Esophagus squamous epithelium (tissue), 5 donors: ENCODE data around the gene CLMP. TPM values are rescaled to one million over a fixed set of nuclear protein-coding genes. Genes with fewer than 3 reads are reported as not detected.

Source experiments
- DNase-seq: peaks from one replicate; lab custom pipeline; 2025; lab: John Stamatoyannopoulos, UW
- H3K27ac ChIP-seq, 4 donors: fragments of 200-600 bp; sonication (generic); one replicate each; pipeline ENCODE4 v1.5.1; 2016 to 2019; ENCODE audit warnings: mild to moderate bottlenecking in 1 of 4
- H3K27me3 ChIP-seq, 4 donors: fragments of 200-600 bp; sonication (generic); 1 replicate in 3 of 4; 2 replicates in 1 of 4; pipeline versions ENCODE4 v1.5.1 to v1.6.0; 2017 to 2021; ENCODE audit warnings: antibody characterized with exemption in 1 of 4
- H3K36me3 ChIP-seq, 3 donors: fragments of 200-600 bp; sonication (generic); one replicate each; pipeline ENCODE4 v1.5.1; 2016 to 2019
- H3K4me1 ChIP-seq, 3 donors: fragments of 200-600 bp; sonication (generic); one replicate each; pipeline ENCODE4 v1.5.1; 2017 to 2019
- H3K4me3 ChIP-seq, 4 donors: fragments of 200-600 bp; sonication (generic); 1 replicate in 3 of 4; 2 replicates in 1 of 4; pipeline ENCODE4 v1.5.1; 2016 to 2019; ENCODE audit warnings: mild to moderate bottlenecking in 2 of 4, moderate library complexity in 1 of 4
- H3K9me3 ChIP-seq, 3 donors: fragments of 200-600 bp; sonication (generic); one replicate each; pipeline ENCODE4 v1.5.1; 2016 to 2019
- POLR2A ChIP-seq, 4 donors: fragments of 450-650 bp; IDR thresholded peaks; one replicate each; pipeline ENCODE4 v1.6.1; 2017; ENCODE audit warnings: antibody characterized with exemption in 4 of 4, mild to moderate bottlenecking in 4 of 4, moderate library complexity in 3 of 4
- whole genome bisulfite sequencing, 2 donors: methylation state at CpG; one replicate each; pipeline ENCODE4 v1.1.5; 2018; 5-methylcytosine and 5-hydroxymethylcytosine counted together
- intact Hi-C: fragments of 100-400 bp; cut with DNase I; formaldehyde crosslinking; loops from one replicate; pipeline ENCODE4 v1.15.0; 2022
- total RNA-seq, 4 donors: library from RNA; depleted of rRNA; stranded (reverse); fragments of >200 nt; gene quantifications; one replicate each; pipeline ENCODE4 v1.1.0, GENCODE V29; 2016
- TF ChIP-seq, protein P1 (sequence below), 6 experiments: fragments of 450-650 bp in 4 of 6; fragments of 200-600 bp in 2 of 6; sonication (generic) in 2 of 6; IDR thresholded peaks; one replicate each; pipeline ENCODE4 v1.5.1; 2016 to 2019; ENCODE audit warnings: antibody characterized with exemption in 6 of 6, mild to moderate bottlenecking in 4 of 6, moderate library complexity in 4 of 6
- donor health status: DM: yes; HTN: yes; CAD: no.

Gene CLMP
- total RNA-seq, 4 donors from 2014 or later: 4.8 to 47.9 (median 15.2) TPM

DNA sequence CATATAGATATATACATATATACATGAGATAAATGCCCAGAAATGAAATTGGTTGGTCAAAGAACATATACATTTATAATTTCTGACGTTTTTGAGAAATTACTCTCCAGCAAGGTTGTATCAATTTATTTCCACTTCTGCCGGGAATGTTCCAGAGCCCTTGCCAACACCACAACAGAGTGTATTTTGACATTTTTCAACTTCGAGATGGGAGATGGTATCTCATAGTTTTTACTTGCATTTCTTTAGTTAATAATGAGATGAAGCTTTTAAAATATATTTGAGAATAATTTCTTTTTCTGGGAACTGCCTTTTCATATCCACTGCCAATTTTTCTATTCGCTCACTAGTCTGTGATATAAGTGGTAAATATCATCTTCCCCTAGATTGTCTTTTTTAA, 19.3 kb upstream of the CLMP start:
- Histone ChIP-seq H3K4me3 (no peak overlapping the region), H3K27me3 (peaks cover 0 to 46% (median 0%) of the 10 kb centered on the region in 4 donors), H3K9me3 (no peaks in the 10 kb centered on the region), H3K27ac (no peak overlapping the region), H3K4me1 (peaks cover 0 to 27% (median 10%) of the 10 kb centered on the region in 3 donors), H3K36me3 (no peaks in the 10 kb centered on the region)
- intact Hi-C loops: no loop called here
- TF ChIP-seq POLR2A (IDR thresholded peaks at IDR 0.05): no peak
- TF ChIP-seq, protein P1, sequence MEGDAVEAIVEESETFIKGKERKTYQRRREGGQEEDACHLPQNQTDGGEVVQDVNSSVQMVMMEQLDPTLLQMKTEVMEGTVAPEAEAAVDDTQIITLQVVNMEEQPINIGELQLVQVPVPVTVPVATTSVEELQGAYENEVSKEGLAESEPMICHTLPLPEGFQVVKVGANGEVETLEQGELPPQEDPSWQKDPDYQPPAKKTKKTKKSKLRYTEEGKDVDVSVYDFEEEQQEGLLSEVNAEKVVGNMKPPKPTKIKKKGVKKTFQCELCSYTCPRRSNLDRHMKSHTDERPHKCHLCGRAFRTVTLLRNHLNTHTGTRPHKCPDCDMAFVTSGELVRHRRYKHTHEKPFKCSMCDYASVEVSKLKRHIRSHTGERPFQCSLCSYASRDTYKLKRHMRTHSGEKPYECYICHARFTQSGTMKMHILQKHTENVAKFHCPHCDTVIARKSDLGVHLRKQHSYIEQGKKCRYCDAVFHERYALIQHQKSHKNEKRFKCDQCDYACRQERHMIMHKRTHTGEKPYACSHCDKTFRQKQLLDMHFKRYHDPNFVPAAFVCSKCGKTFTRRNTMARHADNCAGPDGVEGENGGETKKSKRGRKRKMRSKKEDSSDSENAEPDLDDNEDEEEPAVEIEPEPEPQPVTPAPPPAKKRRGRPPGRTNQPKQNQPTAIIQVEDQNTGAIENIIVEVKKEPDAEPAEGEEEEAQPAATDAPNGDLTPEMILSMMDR (IDR thresholded peaks at IDR 0.05): no peak
- DNase-seq: no peak
- 65 to 76% methylated on average over 4 of the region's 4 CpGs for WGBS, 2 donors

DNA sequence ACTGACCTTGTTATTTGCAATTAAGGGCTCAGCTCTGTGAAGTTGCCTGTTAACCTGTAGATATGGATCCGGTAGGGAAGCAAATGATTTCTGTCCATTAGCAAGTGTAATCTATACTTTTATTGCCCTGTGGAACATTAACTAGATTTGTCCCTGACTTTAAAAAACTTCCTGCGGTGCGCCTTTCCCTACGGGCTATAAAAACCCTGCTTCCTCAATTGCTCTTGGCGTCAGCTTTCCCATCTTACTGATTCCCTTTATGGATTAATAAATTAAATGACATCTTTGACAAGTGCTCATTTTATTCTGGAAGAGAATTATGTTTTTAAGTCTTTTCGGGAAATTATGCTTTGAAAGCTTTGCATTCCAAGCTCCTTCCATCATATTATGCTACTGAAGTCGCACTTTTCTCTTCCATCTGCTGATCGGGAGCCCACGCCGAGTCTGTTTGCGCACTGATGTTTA, 18.3 kb upstream of the CLMP start:
- TF ChIP-seq, protein P1 (IDR thresholded peaks at IDR 0.05): no peak
- no peak for TF ChIP-seq POLR2A (IDR thresholded peaks at IDR 0.05)
- no peaks in the 10 kb centered on the region for H3K36me3 ChIP-seq
- 91 to 93% methylated on average over 11 of the region's 11 CpGs for WGBS, 2 donors
- H3K9me3 ChIP-seq: no peaks in the 10 kb centered on the region
- peaks cover 0 to 22% (median 10%) of the 10 kb centered on the region in 3 donors for H3K4me1 ChIP-seq
- H3K27ac ChIP-seq: no peak overlapping the region
- intact Hi-C loops: no loop called here
- H3K27me3 ChIP-seq: peaks cover 0 to 47% (median 0%) of the 10 kb centered on the region in 4 donors
- H3K4me3 ChIP-seq: no peak overlapping the region
- DNase-seq: no peak

DNA sequence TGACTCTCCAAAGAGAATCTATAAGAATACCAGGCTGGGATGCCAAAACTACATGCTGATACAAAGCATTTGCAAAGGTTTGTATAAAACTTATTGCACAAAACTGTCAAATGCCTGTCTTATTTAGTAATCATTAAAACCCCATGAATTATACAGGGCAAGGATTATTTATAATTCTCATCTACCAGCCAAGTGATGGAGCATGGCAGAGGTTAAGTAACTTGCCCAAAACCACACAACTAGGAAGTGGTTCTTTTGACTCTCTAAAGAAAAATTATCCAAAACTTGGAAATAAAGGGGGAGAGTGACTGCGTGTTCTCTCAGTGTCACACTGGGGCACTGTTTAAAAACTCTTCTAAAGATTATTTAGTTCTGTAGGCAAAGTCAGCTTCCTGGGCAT, 17.4 kb upstream of the CLMP start:
- TF ChIP-seq POLR2A (IDR thresholded peaks at IDR 0.05): no peak
- TF ChIP-seq, protein P1 (IDR thresholded peaks at IDR 0.05): no peak
- Histone ChIP-seq H3K27me3 (peaks cover 0 to 48% (median 0%) of the 10 kb centered on the region in 4 donors), H3K27ac (no peak overlapping the region), H3K9me3 (no peaks in the 10 kb centered on the region), H3K4me3 (no peak overlapping the region), H3K4me1 (peaks cover 0 to 20% (median 10%) of the 10 kb centered on the region in 3 donors), H3K36me3 (no peaks in the 10 kb centered on the region)
- intact Hi-C loops: no loop called here
- DNase-seq: no peak
- 27 to 31% methylated on average over 1 of the region's 1 CpG for WGBS, 2 donors

DNA sequence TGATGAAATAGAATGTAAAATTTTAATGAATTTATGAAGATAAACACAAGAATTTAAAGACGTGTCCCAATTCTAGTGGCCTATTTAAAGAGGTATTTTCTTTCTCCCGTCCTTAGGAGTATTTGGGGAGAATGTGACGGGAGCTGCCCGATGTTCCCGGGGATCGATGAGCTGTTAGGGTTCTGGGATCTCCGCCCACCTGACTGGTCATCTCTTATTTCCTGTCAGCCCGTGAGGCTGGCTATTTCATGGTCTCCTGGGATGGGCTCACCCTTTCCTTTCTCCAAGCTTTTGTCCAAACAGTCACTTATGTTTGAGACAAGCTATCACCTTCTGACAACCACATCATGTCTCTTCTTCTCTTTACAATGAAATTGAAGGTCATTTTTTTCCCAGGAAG, 16.9 kb upstream of the CLMP start:
- Histone ChIP-seq H3K4me1 (peaks cover 0 to 20% (median 10%) of the 10 kb centered on the region in 3 donors), H3K27ac (no peak overlapping the region), H3K36me3 (no peaks in the 10 kb centered on the region), H3K27me3 (peaks cover 0 to 48% (median 0%) of the 10 kb centered on the region in 4 donors), H3K4me3 (no peak overlapping the region), H3K9me3 (no peaks in the 10 kb centered on the region)
- intact Hi-C loops: no loop called here
- DNase-seq: no peak
- WGBS, 2 donors: 23 to 34% methylated on average over 8 of the region's 8 CpGs
- no peak for TF ChIP-seq POLR2A (IDR thresholded peaks at IDR 0.05)
- TF ChIP-seq, protein P1 (IDR thresholded peaks at IDR 0.05): no peak

DNA sequence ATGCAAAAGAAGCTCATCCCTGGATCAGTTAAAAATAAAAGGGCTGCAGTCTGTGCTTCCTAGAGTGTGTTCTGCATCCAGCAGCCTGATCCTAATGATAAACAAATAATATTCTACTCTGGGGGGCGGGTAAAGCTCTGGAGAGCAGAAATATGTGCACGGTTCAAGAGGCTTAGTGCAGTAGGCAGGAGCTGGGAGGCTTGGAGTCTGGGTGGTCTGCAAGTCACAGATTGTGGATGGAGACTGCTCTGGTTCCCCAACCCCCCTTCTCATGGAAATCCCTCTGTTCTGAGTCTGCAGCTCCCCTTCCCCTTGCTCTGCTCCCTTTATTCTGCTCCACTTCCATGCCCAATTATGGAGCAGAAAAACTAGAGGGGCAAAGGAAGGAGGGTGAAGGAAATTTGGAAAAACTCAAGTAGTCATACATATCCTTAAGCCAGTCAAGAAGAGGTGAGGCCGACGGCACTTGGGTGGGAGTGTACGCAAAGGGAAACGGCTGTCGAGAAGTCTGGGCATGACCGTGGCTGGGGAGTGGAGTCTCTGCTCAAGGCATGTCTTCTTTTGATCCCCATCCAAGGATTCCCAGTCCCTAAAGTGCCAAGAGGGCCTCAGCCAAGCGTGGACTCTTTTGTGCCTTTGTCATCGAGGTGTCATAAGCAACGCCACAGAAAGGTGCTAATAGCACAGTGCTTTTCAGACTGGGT, 16.3 kb upstream of the CLMP start:
- Histone ChIP-seq H3K4me1 (peaks cover 0 to 20% (median 10%) of the 10 kb centered on the region in 3 donors), H3K36me3 (no peaks in the 10 kb centered on the region), H3K4me3 (no peak overlapping the region), H3K9me3 (no peaks in the 10 kb centered on the region), H3K27me3 (peaks cover 0 to 42% (median 0%) of the 10 kb centered on the region in 4 donors), H3K27ac (no peak overlapping the region)
- no peak for DNase-seq
- WGBS, 2 donors: 17 to 40% methylated on average over 11 of the region's 11 CpGs
- intact Hi-C loops: no loop called here
- TF ChIP-seq POLR2A (IDR thresholded peaks at IDR 0.05): no peak
- TF ChIP-seq, protein P1 (IDR thresholded peaks at IDR 0.05): no peak
